Smooth muscle cell (in vitro differentiated cells): ENCODE results near the gene CACNA2D4. TPM values are rescaled to one million over a fixed set of nuclear protein-coding genes. Genes with fewer than 3 reads are reported as not detected.

ENCODE experiments used
- DNase-seq: peaks from one replicate; lab custom pipeline; 2025; ENCODE audit not compliant: unreplicated experiment; lab: John Stamatoyannopoulos, UW
- H2AFZ ChIP-seq: fragments of 200-600 bp; sonication (generic); 2 replicates; pipeline ENCODE4 v1.6.0; 2016; ENCODE audit warnings: antibody characterized with exemption, low read depth, mild to moderate bottlenecking
- H3F3A ChIP-seq: fragments of 200-600 bp; sonication (generic); 2 replicates; pipeline ENCODE4 v1.6.0; 2017; ENCODE audit warnings: antibody characterized with exemption, low read depth
- H3K27ac ChIP-seq: fragments of 200-600 bp; sonication (generic); 2 replicates; pipeline ENCODE4 v1.5.1; 2016; ENCODE audit warnings: low read depth, mild to moderate bottlenecking
- H3K27me3 ChIP-seq: fragments of 200-600 bp; sonication (generic); 2 replicates; pipeline ENCODE4 v1.6.1; 2016; ENCODE audit warnings: low read depth, mild to moderate bottlenecking
- H3K36me3 ChIP-seq: fragments of 200-600 bp; sonication (generic); 2 replicates; pipeline ENCODE4 v1.5.1; 2016; ENCODE audit warnings: low read depth
- H3K4me1 ChIP-seq: fragments of 200-600 bp; sonication (generic); 2 replicates; pipeline ENCODE4 v1.5.1; 2016; ENCODE audit warnings: low read depth
- H3K4me2 ChIP-seq: fragments of 200-600 bp; sonication (generic); 2 replicates; pipeline ENCODE4 v1.6.0; 2016; ENCODE audit warnings: mild to moderate bottlenecking
- H3K4me3 ChIP-seq: fragments of 200-600 bp; sonication (generic); 2 replicates; pipeline ENCODE4 v1.5.1; 2016; ENCODE audit warnings: mild to moderate bottlenecking
- H3K79me2 ChIP-seq: fragments of 200-600 bp; sonication (generic); 2 replicates; pipeline ENCODE4 v1.6.0; 2016; ENCODE audit warnings: low read depth, mild to moderate bottlenecking
- H3K9ac ChIP-seq: fragments of 200-600 bp; sonication (generic); 2 replicates; pipeline ENCODE4 v1.6.0; 2016; ENCODE audit warnings: low read depth
- H3K9me3 ChIP-seq: fragments of 200-600 bp; sonication (generic); replicated peaks from 2 replicates; pipeline ENCODE4 v1.5.1; 2016; ENCODE audit warnings: low read depth
- H4K20me1 ChIP-seq: fragments of 200-600 bp; sonication (generic); 2 replicates; pipeline ENCODE4 v1.6.0; 2016; ENCODE audit warnings: low read depth
- CTCF ChIP-seq: fragments of 200-600 bp; sonication (generic); IDR thresholded peaks from 2 replicates; pipeline ENCODE4 v1.5.1; 2017; ENCODE audit warnings: borderline replicate concordance, mild to moderate bottlenecking, antibody characterized with exemption; ENCODE audit not compliant: insufficient read depth, poor library complexity, severe bottlenecking
- WGBS: methylation state at CpG from one replicate; pipeline ENCODE4 v1.1.7; 2016; ENCODE audit warnings: low lambda C conversion rate; 5-methylcytosine and 5-hydroxymethylcytosine counted together
- polyA plus RNA-seq: library from polyadenylated mRNA; unstranded; fragments of >200 nt; fragmentation: Nextera tagmentation; extraction: Ambion mirVana; gene quantifications from 2 replicates; pipeline ENCODE4 v1.2.1, GENCODE V29; 2016
- total RNA-seq: library from RNA; depleted of rRNA; stranded (reverse); fragments of >200 nt; gene quantifications from 2 replicates; pipeline ENCODE4 v1.2.3, GENCODE V29; 2014

The CACNA2D4 gene
- total and polyA plus RNA-seq, 2 experiments from 2014 or later, result 0.98 TPM; not detected in 1

DNA sequence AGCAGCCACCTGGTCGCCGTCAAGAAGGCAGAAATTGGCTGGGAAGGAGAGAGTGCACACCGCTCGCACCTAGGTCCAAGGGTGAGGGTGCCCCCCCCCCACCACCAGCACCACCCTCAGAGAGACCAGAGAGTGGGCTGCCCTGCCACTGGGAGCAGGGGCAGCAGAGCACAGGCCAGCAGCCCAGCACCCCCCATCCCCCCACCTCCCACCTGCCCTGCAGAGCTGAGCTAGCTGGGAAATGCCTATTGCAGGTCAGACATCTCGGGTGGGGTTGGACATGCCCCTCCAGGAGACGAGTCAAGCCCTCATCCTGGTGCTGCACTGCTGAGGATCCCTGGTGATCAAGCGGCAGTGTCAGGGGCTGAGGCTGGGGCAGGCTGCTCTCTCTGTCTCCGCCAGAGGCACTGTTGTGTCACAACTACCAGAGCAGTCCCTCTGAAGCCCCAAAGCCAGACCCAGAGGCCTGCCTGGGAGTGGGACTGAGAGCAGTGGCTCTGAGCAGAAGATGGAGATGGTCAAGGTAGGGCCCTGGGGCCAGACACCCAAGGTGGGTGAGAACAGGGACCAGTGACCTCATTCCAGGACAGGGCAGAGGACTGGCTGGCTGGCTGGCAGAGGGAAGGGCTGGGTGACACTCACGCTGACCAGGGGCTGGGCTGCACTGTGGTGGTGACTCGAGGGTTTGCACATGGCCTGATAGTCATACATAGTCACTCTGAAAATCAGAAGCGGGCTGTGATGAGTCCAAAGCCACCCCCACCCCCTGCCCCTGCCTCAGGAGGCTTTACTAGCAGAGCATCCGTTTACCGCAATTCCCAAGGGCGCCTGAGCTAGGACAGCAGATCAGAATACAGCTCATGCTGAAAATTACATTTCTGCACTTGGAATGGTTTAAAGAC is 117.8 kb downstream of the CACNA2D4 start:
- H3K36me3 ChIP-seq, result no peaks in the 10 kb centered on the region
- no peak overlapping the region for H3K27ac ChIP-seq
- no peak overlapping the region for H3K4me2 ChIP-seq
- H3K27me3 ChIP-seq, result no peaks in the 10 kb centered on the region
- H3F3A ChIP-seq, result no peaks in the 10 kb centered on the region
- H4K20me1 ChIP-seq, result no peaks in the 10 kb centered on the region
- H3K4me1 ChIP-seq, result peaks cover 4% of the 10 kb centered on the region
- no peaks in the 10 kb centered on the region for H3K9me3 ChIP-seq
- peak; percentile 16 for TF ChIP-seq CTCF
- H3K9ac ChIP-seq, result no peak overlapping the region
- WGBS, result 65% methylated on average over 14 of the region's 14 CpGs
- H3K79me2 ChIP-seq, result no peaks in the 10 kb centered on the region
- no peak overlapping the region for H2AFZ ChIP-seq
- no peak overlapping the region for H3K4me3 ChIP-seq
- DNase-seq, result no peak

- TF ChIP-seq CTCF, result no peak
- H3K9ac ChIP-seq, result no peak overlapping the region
- H4K20me1 ChIP-seq, result no peaks in the 10 kb centered on the region
- no peak for DNase-seq
- H3K27ac ChIP-seq, result no peak overlapping the region
- H3K36me3 ChIP-seq, result no peaks in the 10 kb centered on the region
- H3K79me2 ChIP-seq, result no peaks in the 10 kb centered on the region
- H3F3A ChIP-seq, result no peaks in the 10 kb centered on the region
- H2AFZ ChIP-seq, result no peak overlapping the region
- peaks cover 4% of the 10 kb centered on the region for H3K4me1 ChIP-seq
- WGBS, result 94% methylated on average over 12 of the region's 12 CpGs
- no peak overlapping the region for H3K4me3 ChIP-seq
- H3K4me2 ChIP-seq, result no peak overlapping the region
- no peaks in the 10 kb centered on the region for H3K9me3 ChIP-seq
- no peaks in the 10 kb centered on the region for H3K27me3 ChIP-seq
Measured at GRCh38 chr12:1799882-1800400, 118.5 kb downstream of the CACNA2D4 start.

DNA sequence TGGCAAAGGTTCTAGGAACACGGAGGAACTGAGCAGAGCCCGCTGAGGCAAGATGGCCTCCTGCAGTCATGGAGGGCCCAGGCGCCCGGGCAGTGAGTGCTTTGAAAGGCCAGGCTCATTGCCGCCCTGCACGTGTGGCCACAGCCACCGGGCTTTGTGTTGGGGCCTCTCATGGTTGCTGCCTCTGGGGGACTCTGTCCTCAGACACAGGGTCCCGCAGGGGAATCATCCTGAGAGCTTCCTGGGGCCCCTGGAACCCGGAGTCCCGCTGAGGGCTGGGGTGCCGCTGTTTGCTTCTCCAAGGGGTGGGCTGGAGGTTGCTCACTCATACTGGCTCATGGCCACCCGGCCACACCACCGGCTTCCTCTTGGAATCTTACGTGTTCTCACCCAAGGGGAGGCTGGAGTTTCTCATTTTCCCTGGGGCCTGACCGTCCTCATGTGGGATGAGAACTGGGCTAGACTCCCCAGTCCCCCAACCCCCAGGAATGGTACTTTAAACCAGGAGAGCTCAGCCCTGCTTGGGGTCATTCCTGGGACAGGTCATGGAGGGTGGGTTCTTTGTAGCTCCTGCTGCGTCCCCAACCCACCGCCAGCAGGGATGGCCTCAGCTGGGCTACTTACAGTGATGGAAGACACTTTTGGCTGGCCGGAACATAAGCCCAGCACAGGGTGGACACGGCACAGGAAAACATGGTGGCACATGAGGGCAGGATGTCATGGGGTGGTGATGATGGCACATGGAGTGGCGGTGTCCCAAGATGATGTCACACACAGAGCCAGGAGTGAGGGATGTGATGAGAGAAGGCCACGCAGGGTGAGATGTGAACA is 119.2 kb downstream of the CACNA2D4 start:
- H2AFZ ChIP-seq, result no peak overlapping the region
- H3K36me3 ChIP-seq, result no peaks in the 10 kb centered on the region
- no peak for TF ChIP-seq CTCF
- H3F3A ChIP-seq, result no peaks in the 10 kb centered on the region
- H3K27ac ChIP-seq, result no peak overlapping the region
- no peak overlapping the region for H3K9ac ChIP-seq
- H4K20me1 ChIP-seq, result no peaks in the 10 kb centered on the region
- 93% methylated on average over 21 of the region's 21 CpGs for WGBS
- no peaks in the 10 kb centered on the region for H3K9me3 ChIP-seq
- H3K4me3 ChIP-seq, result no peak overlapping the region
- no peaks in the 10 kb centered on the region for H3K79me2 ChIP-seq
- H3K4me2 ChIP-seq, result no peak overlapping the region
- DNase-seq, result no peak
- no peaks in the 10 kb centered on the region for H3K27me3 ChIP-seq
- no peaks in the 10 kb centered on the region for H3K4me1 ChIP-seq
